Stomach smooth muscle (tissue), 2 donors: ENCODE data around the gene NALCN.

Experiments
- H3K27ac ChIP-seq: one replicate; pipeline ENCODE4 v1.7.0; 2013; ENCODE audit warnings: mild to moderate bottlenecking, low read length, inconsistent platforms
- H3K27me3 ChIP-seq, 2 donors: one replicate each; pipeline ENCODE4 v1.7.0; 2013; ENCODE audit warnings: low read length in 2 of 2; ENCODE audit not compliant: insufficient read depth in 2 of 2, control insufficient read depth in 1 of 2
- H3K36me3 ChIP-seq, 2 donors: one replicate each; pipeline ENCODE4 v1.7.0; 2013; ENCODE audit warnings: low read length in 2 of 2; ENCODE audit not compliant: control insufficient read depth in 2 of 2, insufficient read depth in 2 of 2
- H3K4me1 ChIP-seq: one replicate; pipeline ENCODE4 v1.7.0; 2013; ENCODE audit warnings: low read length; ENCODE audit not compliant: control insufficient read depth, insufficient read depth
- H3K4me3 ChIP-seq, 2 donors: one replicate each; pipeline ENCODE4 v1.7.0; 2013; ENCODE audit warnings: low read length in 2 of 2
- H3K9ac ChIP-seq, 2 donors: one replicate each; pipeline ENCODE4 v1.7.0; 2013; ENCODE audit warnings: low read length in 2 of 2, mild to moderate bottlenecking in 1 of 2
- H3K9me3 ChIP-seq, 2 donors: one replicate each; pipeline ENCODE4 v1.7.0; 2013; ENCODE audit warnings: low read length in 2 of 2; ENCODE audit not compliant: control insufficient read depth in 2 of 2
- donor health status: healthy.
- donor health status: Pancreatic carcinoma.

The NALCN gene

GRCh38 chr13:101308247-101309013 is 107.9 kb downstream of the NALCN start:
- Histone ChIP-seq H3K27me3 (no peaks in the 10 kb centered on the region), H3K36me3 (no peaks in the 10 kb centered on the region), H3K4me3 (no peak overlapping the region), H3K9me3 (no peaks in the 10 kb centered on the region), H3K27ac (no peak overlapping the region), H3K9ac (no peak overlapping the region), H3K4me1 (no peaks in the 10 kb centered on the region)

- no peaks in the 10 kb centered on the region for H3K4me1 ChIP-seq
These were observed 109.1 kb downstream of the NALCN start for GRCh38 chr13:101307181-101307701.

GRCh38 chr13:101306773-101307172 is 109.5 kb downstream of the NALCN start:
- Histone ChIP-seq H3K27ac (no peak overlapping the region), H3K4me1 (no peaks in the 10 kb centered on the region), H3K4me3 (no peak overlapping the region), H3K27me3 (no peaks in the 10 kb centered on the region), H3K9ac (no peak overlapping the region), H3K9me3 (no peaks in the 10 kb centered on the region), H3K36me3 (no peaks in the 10 kb centered on the region)

More at GRCh38 chr13:101307181-101307701, 109.1 kb downstream of the NALCN start:
- H3K36me3 ChIP-seq: no peaks in the 10 kb centered on the region
- H3K4me3 ChIP-seq: no peak overlapping the region
- H3K9me3 ChIP-seq: no peaks in the 10 kb centered on the region
- no peak overlapping the region for H3K27ac ChIP-seq
- H3K27me3 ChIP-seq: no peaks in the 10 kb centered on the region
- no peak overlapping the region for H3K9ac ChIP-seq

- no peak overlapping the region for H3K9ac ChIP-seq
These were observed 110.3 kb downstream of the NALCN start for GRCh38 chr13:101305981-101306411.

GRCh38 chr13:101303521-101303920 is 112.8 kb downstream of the NALCN start:
- no peaks in the 10 kb centered on the region for H3K4me1 ChIP-seq
- H3K27ac ChIP-seq: no peak overlapping the region
- H3K27me3 ChIP-seq: no peaks in the 10 kb centered on the region
- no peaks in the 10 kb centered on the region for H3K9me3 ChIP-seq
- no peak overlapping the region for H3K9ac ChIP-seq
- H3K4me3 ChIP-seq: no peak overlapping the region
- no peaks in the 10 kb centered on the region for H3K36me3 ChIP-seq

More at GRCh38 chr13:101305981-101306411, 110.3 kb downstream of the NALCN start:
- H3K36me3 ChIP-seq: no peaks in the 10 kb centered on the region
- H3K27me3 ChIP-seq: no peaks in the 10 kb centered on the region
- H3K4me1 ChIP-seq: no peaks in the 10 kb centered on the region
- no peak overlapping the region for H3K4me3 ChIP-seq
- no peaks in the 10 kb centered on the region for H3K9me3 ChIP-seq
- no peak overlapping the region for H3K27ac ChIP-seq

GRCh38 chr13:101301053-101301452 is 115.3 kb downstream of the NALCN start:
- Histone ChIP-seq H3K4me1 (no peaks in the 10 kb centered on the region), H3K27me3 (no peaks in the 10 kb centered on the region), H3K36me3 (no peaks in the 10 kb centered on the region), H3K9me3 (no peaks in the 10 kb centered on the region), H3K4me3 (no peak overlapping the region), H3K9ac (no peak overlapping the region), H3K27ac (no peak overlapping the region)

GRCh38 chr13:101300531-101300930 is 115.8 kb downstream of the NALCN start:
- Histone ChIP-seq H3K4me3 (no peak overlapping the region), H3K9ac (no peak overlapping the region), H3K9me3 (no peaks in the 10 kb centered on the region), H3K27ac (no peak overlapping the region), H3K36me3 (no peaks in the 10 kb centered on the region), H3K4me1 (no peaks in the 10 kb centered on the region), H3K27me3 (no peaks in the 10 kb centered on the region)

GRCh38 chr13:101298517-101298916 is 117.8 kb downstream of the NALCN start:
- Histone ChIP-seq H3K27ac (no peak overlapping the region), H3K36me3 (no peaks in the 10 kb centered on the region), H3K4me3 (no peak overlapping the region), H3K9me3 (no peaks in the 10 kb centered on the region), H3K27me3 (no peaks in the 10 kb centered on the region), H3K9ac (no peak overlapping the region), H3K4me1 (no peaks in the 10 kb centered on the region)

- no peak overlapping the region for H3K4me3 ChIP-seq
- H3K9me3 ChIP-seq: no peaks in the 10 kb centered on the region
- H3K36me3 ChIP-seq: no peaks in the 10 kb centered on the region
- no peak overlapping the region for H3K27ac ChIP-seq
- H3K27me3 ChIP-seq: no peaks in the 10 kb centered on the region
- no peak overlapping the region for H3K9ac ChIP-seq
- H3K4me1 ChIP-seq: no peaks in the 10 kb centered on the region
These were observed 118.5 kb downstream of the NALCN start for GRCh38 chr13:101297794-101298193.

- Histone ChIP-seq H3K4me3 (no peak overlapping the region), H3K27me3 (no peaks in the 10 kb centered on the region), H3K36me3 (no peaks in the 10 kb centered on the region), H3K27ac (no peak overlapping the region), H3K9ac (no peak overlapping the region), H3K9me3 (no peaks in the 10 kb centered on the region), H3K4me1 (no peaks in the 10 kb centered on the region)
These were observed 123.6 kb downstream of the NALCN start for GRCh38 chr13:101292711-101293110.
